LNCAP (cell line): Measurements from ENCODE around the gene CBFA2T3.

Experiments
- CTCF ChIP-seq: fragments of 450-650 bp; IDR thresholded peaks from 2 replicates; pipeline ENCODE4 v1.5.1; 2017; ENCODE audit warnings: mild to moderate bottlenecking

CBFA2T3 gene

DNA sequence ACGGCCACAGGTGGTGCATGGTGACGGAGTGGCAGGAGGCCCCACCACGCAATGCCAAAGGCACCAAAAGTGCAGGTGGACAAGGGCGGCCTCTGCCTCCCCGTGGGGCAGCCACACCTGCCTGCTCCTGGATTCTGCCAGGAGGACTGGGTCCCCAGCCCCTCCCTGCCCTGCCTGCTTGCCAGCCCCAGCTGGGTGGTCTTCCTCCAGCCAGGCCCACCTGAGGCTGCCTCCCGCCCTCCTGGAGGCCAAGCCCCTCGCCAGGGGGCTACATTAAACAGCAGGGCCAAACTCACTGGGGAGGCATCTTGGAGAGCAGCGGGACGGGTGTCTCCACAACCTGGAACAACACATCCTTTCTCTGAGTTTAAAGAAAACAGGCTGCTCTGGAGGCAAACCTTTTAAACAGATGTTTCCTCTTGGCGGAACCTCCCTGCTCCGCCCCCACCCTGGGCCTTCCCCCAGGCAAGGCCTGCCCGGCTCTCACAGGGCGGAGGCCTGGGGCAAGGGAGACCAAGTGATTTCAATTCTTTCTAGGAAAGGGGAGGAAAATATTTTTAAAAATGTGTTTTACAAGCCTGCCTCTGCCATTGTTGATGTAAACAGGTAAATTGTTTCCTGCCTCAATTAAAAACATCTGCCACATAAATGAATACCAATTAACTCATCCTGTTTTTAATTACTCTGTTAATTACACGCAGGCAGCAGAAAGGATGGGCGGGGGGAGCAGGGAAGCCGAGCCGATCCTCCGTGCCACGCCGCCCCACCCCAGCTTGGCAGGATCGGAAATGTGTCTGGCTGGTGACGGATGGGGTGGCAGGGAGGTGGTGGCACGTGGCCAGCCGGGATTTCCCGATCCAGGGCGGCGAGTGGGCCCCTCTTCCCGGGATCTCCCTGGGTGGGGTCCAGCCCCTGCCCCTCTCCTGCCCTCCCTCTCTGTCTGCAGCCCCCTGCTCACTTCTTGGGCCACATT is 56.1 kb downstream of the CBFA2T3 start:
- no peak for TF ChIP-seq CTCF

DNA sequence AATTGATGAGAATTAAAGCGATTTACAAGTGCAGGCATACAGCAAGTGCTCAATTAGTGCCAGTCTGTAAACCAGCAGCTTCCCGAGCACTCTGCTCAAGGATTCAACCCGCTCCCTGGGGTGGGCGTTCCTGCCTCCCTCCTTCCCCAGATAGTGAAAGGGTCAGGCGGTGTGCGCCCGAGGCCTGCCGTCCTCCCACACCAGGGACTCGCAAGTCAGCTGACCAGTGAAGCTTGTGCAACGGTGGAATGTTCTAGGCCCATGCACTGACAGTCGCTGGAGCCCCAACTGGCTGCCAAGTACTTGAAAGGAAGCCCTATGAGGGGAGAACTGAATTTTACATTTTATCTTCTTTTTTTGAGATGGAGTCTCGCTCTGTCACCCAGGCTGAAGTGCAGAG is 57.1 kb downstream of the CBFA2T3 start:
- TF ChIP-seq CTCF: no peak

GRCh38 chr16:88917915-88918627 is 58.9 kb downstream of the CBFA2T3 start:
- no peak for TF ChIP-seq CTCF

DNA sequence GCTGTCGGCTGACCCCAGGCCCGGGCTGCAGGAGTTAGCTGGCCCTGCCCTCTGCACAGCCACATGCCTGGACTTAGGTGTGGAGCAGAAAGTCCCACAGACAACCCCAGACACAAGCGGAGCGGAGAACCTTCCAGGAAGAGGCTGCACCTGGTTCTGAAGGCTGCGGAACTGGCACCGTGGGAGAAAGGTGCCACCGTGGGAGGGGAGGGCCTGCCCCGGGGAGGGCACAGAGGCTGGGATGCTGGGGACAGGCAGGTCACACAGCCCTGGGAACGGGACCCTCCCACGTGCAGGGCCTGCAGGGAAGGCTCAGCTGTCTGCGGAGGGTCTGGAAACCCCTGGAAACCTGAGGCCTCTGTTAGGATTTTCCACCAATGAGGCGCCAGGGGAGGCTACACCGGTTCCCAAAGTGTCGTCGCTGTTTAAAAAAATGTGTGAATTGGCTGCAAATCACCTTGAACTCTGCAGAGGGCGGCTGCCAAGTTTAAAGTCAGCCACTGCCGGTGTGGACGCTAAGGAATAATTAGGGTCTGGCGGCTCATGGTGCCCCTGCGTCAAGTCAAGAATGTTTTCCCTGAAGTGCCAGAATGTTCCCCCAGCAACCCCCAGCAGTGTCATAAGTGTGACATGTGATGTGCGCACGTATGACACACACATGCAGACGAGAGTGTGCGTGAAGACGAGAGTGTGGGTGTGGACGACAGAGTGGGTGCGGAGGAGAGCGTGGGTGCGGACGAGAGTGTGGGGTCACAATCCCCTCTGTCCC is 59.7 kb downstream of the CBFA2T3 start:
- TF ChIP-seq CTCF: no peak

- no peak for TF ChIP-seq CTCF
Observed at GRCh38 chr16:88915639-88916327, 61.2 kb downstream of the CBFA2T3 start.

DNA sequence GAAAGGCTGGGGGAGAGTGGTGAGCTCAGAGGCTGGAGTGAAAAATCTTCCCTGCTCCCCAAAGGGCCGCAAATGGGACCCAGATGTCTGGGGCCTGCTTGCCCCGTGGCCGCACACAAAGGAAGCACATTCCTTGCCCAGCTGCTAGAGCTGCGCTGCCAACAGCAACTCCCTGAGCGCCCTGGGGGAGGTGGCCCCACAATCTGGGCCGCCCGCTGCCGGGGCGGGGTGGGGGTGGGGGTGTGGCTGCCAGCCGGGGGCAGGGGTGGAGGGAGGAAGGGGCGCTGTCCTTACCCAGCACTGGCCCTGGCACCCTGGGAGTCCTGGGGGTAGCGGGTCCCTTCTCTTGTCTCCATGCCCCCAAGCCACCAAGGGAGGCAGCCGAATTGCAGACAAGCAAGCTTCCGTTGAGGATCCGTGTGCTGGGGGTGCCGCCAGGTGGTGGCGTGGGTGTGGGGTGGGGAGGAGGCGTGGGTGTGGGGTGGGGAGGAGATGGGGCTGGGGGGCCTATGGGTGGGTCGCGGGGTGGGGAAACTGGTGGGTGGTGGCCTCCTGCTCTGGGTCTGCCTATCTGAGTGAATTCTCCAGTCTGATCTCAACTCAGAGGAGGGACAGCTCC is 62.1 kb downstream of the CBFA2T3 start:
- no peak for TF ChIP-seq CTCF
